SJSA1 (cell line): ENCODE measurements around the gene CST3. TPM values are rescaled to one million over a fixed set of nuclear protein-coding genes. Genes with fewer than 3 reads are reported as not detected.
A peak's percentile ranks its signal among the peaks of the same experiment; 100 is the strongest.
"Not testable (repeated sequence)": the region's sequence is repeated elsewhere in the genome, so short reads cannot be mapped to it uniquely, and the experiment has no call there.

Experiments used
- DNase-seq, 2 experiments: peaks; one replicate each; pipeline ENCODE4 v3.0.0-alpha.2; 2015 to 2020; ENCODE audit warnings: low spot score in 2 of 2, low read depth in 1 of 2
- H3K27ac ChIP-seq: fragments of 250-450 bp; sonication (Bioruptor Pico); 2 replicates; pipeline ENCODE4 v1.5.1; 2020; ENCODE audit warnings: mild to moderate bottlenecking, moderate library complexity
- H3K27me3 ChIP-seq: fragments of 250-450 bp; sonication (Bioruptor Pico); replicated peaks from 2 replicates; pipeline ENCODE4 v1.5.1; 2020; ENCODE audit warnings: mild to moderate bottlenecking, moderate library complexity
- H3K36me3 ChIP-seq: fragments of 250-450 bp; sonication (Bioruptor Pico); 2 replicates; pipeline ENCODE4 v1.5.1; 2020; ENCODE audit warnings: mild to moderate bottlenecking
- H3K4me1 ChIP-seq: fragments of 250-450 bp; sonication (Bioruptor Pico); replicated peaks from 2 replicates; pipeline ENCODE4 v1.6.1; 2021; ENCODE audit warnings: mild to moderate bottlenecking
- H3K4me3 ChIP-seq: fragments of 250-450 bp; sonication (Bioruptor Pico); 2 replicates; pipeline ENCODE4 v1.5.1; 2020; ENCODE audit warnings: mild to moderate bottlenecking
- H3K9me3 ChIP-seq: fragments of 250-450 bp; sonication (Bioruptor Pico); replicated peaks from 2 replicates; pipeline ENCODE4 v1.5.1; 2020; ENCODE audit warnings: mild to moderate bottlenecking
- total RNA-seq: library from RNA; depleted of rRNA; stranded (reverse); fragments of >200 nt; shearing (Covaris generic); gene quantifications from 2 replicates; pipeline ENCODE4 v1.2.3, GENCODE V29; 2014

CST3 gene
- total RNA-seq, 1 experiment from 2014 or later: 196 TPM

DNA sequence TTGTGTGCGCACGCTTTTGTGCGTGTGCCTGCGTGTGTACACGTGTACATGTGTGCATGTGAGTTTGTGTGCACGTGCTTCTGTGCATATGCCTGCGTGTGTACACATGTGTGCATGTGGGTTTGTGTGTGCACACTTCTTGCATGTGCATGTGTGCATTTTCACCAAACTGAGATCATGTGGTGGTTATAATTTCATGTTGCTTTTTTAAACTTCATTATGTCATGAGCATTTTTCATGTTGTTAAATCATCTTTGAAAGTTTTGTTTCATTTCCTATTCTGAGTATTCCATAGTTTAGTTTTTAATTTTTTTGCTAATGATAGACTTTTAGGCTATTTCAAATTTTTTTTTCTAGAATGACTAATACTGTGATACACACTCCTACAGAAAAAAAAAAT is 6.4 kb upstream of the CST3 start:
- DNase-seq: no peak
- Histone ChIP-seq H3K9me3 (no peaks in the 10 kb centered on the region), H3K4me1 (no peaks in the 10 kb centered on the region), H3K36me3 (no peaks in the 10 kb centered on the region), H3K27ac (no peak overlapping the region), H3K27me3 (no peaks in the 10 kb centered on the region), H3K4me3 (no peak overlapping the region)

DNA sequence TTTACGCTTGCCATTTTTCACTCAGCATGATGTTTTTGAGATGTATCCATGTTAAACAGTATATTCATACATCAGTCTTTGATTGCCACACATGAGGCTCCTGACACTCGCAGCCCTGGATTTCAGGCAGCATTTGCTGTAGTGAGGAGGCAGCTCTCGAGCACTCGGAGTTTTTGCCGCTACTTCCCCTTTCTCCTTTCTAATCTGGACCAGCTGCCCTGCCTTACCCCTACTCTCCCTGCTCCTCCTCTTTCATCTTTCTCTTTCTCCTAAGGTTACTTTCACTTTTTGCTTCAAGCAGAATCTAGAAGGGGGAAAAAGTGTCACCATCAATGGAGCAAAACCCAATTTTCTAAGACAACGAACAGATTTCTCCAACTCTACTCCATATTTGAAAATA is 5.9 kb upstream of the CST3 start:
- Histone ChIP-seq H3K4me1 (no peaks in the 10 kb centered on the region), H3K9me3 (no peaks in the 10 kb centered on the region), H3K27me3 (no peaks in the 10 kb centered on the region), H3K4me3 (no peak overlapping the region), H3K36me3 (no peaks in the 10 kb centered on the region), H3K27ac (no peak overlapping the region)
- no peak for DNase-seq

DNA sequence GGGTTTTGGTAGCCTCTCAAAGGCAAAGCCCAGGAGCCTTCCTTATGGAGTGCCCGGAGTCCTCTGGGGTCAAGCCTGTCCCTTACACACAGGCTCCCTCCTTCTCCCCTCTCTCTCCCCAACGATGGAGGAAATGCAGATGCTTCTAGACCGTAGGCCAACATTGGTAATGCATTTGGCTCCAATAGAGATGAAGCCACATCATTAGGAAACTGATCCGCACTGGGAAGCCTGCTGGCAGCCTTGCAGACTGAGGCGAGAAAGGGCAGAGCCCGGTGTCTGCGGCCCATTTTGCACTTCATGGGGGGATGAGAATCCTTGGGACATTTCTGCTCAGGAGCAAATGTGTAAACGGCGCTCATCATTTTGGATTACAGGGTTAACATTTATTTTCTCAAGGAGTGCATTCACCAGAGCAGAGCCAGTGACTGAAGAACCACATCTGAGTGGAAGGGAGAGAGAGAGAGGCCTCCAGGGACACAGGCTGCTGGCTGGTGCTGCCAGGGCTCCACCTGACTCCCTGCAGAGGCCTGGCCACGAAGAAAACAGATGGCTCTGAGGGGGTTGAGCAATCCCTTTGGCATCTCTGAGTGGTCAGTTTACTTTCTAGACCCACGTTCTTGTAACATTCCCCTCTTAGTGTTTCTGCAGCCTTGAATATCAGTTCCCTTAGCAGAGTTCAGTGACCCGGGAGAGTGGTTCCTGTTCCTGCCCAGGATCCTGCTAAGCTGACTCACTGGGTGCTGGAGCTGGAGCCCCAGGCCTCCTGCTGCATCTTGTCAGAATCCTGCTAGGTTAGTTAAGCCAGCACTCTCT is 4.4 kb upstream of the CST3 start:
- Histone ChIP-seq H3K36me3 (peaks cover 6% of the 10 kb centered on the region), H3K27ac (no peak overlapping the region), H3K27me3 (no peaks in the 10 kb centered on the region), H3K4me1 (no peaks in the 10 kb centered on the region), H3K4me3 (no peak overlapping the region), H3K9me3 (0 out of 2 replicates have a peak, but pooled peaks cover 2% of the 10 kb centered on the region)
- no peak for DNase-seq

DNA sequence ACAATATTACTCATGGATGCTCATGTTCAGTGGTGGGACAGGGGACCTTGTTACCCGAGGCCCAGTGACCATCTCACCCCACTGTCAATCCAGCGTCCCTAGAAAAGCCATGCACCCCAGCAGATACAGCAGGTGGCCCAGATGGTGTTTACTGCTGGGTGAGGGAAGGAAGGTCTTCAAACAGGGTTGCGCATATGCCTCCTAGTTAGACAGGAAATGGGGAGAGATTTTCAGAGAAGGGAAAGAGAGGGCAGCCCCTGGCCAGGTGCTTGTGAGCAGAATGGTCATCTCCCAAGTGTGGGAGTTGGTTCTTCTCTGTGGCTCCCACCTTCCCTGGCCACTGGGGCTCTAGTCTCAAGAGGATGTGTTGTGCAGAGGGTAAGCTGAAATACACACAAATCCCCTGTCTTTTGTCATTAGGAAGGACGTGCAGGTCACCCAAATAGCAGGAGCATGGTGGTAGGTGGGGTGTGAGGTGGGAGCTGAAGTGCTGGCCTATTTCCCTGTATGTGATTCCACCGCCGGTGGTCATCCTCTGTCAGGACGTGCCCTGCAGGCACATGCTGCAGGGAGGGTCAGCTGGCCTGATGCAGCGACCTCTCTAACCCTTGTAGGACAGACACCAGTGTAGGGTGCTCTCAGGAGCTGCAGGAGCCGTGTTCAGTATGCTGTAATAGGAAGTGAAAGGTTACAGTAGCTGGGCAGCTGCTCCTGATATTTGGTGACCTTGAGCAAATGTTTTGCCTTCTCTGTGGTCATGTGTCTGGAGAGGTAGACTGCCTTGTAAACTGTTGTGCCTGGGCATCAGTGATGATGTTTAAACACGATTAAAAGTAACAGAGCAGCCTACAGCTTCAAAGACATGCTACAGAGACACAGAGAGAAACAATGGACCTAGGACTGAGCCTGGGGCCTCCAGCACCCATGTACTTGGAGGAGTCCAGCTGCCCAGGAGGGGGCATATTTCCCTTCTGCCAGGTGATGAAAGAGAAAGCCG is 3.2 kb upstream of the CST3 start:
- H3K27ac ChIP-seq: no peak overlapping the region
- DNase-seq: no peak
- no peak overlapping the region for H3K4me3 ChIP-seq
- H3K9me3 ChIP-seq: 0 out of 2 replicates have a peak, but pooled peaks cover 2% of the 10 kb centered on the region
- peaks cover 11% of the 10 kb centered on the region for H3K4me1 ChIP-seq
- H3K27me3 ChIP-seq: no peaks in the 10 kb centered on the region
- H3K36me3 ChIP-seq: peaks cover 11% of the 10 kb centered on the region

DNA sequence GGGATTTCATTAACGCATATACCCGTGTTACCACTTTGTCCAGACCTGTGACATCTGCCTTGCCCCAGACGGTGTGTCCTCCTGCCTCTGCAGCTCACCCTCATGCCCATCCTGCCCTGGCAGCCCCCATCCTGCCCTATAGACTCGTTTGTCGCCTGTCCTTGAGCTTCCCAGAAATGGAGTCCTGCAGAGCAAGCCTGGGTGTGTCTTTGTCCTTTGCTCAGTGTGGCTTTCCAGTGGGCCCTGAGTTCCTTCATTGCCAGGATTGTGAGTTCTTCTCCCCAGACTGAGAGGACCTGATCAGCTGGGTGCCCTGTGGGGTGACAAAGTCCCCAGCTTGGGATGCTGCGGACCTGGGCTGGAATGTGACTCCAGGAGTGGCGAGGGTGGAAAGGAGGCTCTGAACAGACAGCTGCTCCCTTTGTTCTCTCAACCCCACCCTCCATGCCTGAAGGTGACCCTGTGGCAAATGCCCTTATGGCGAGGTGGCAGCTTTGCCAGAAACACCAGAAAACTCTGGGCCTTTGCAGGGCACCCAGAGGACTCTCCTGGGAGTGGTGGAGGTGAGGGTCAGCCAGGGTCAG is 2.4 kb upstream of the CST3 start:
- H3K27ac ChIP-seq: no peak overlapping the region
- H3K4me3 ChIP-seq: no peak overlapping the region
- peaks cover 12% of the 10 kb centered on the region for H3K4me1 ChIP-seq
- H3K27me3 ChIP-seq: no peaks in the 10 kb centered on the region
- H3K9me3 ChIP-seq: 0 out of 2 replicates have a peak, but pooled peaks cover 2% of the 10 kb centered on the region
- H3K36me3 ChIP-seq: peaks cover 17% of the 10 kb centered on the region
- no peak for DNase-seq

DNA sequence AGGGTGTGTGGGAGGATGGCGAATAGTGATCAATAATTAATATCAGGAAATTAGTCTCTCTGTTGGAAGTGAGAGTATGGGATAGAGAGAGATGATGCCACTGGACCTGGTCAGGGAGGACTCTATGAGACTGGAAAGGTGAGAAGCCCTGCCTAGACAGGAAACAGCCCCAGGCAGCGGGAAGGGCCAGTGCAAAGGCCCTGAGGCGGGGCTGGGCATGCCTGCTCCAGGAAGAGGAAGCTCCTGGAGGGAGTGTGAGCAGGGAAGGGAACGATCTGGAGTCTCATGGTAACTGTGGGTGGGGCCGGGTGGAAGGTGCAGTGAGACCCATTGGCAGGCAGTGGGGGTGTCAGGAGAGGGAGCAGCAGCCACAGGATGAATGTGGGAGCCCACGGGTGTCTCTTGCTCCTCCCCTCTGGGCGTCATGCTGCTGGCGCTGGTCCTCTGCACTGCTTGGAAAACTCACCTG is 1.8 kb upstream of the CST3 start:
- H3K27ac ChIP-seq: no peak overlapping the region
- H3K9me3 ChIP-seq: 0 out of 2 replicates have a peak, but pooled peaks cover 2% of the 10 kb centered on the region
- DNase-seq: no peak
- H3K36me3 ChIP-seq: peaks cover 22% of the 10 kb centered on the region
- H3K27me3 ChIP-seq: no peaks in the 10 kb centered on the region
- peaks cover 12% of the 10 kb centered on the region for H3K4me1 ChIP-seq
- no peak overlapping the region for H3K4me3 ChIP-seq

DNA sequence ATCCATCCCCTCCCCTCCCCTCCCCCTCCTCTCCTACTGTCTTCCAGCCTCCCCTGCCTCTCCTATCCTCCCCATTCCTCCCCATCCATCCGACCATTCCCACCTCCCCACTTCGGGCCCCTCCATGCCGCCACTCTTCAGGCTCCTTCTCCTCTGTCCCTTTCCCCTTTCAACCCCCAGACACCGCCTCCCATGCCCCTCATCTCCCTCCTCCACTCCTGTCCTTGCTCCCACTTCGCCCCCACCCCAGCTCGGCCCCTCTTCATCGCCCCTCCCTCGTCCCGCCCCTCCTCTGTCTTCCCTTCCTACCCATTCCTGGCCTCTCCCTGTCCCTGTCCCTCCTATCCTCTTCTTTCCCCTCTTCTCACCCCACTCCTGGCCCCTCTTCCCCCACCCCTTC is 554 bp upstream of the CST3 start:
- DNase-seq: no peak
- H3K27me3 ChIP-seq: no peaks in the 10 kb centered on the region
- peaks cover 31% of the 10 kb centered on the region for H3K36me3 ChIP-seq
- 0 out of 2 replicates have a peak, but pooled peaks cover 2% of the 10 kb centered on the region for H3K9me3 ChIP-seq
- peaks cover 12% of the 10 kb centered on the region for H3K4me1 ChIP-seq
- H3K4me3 ChIP-seq: no peak overlapping the region
- no peak overlapping the region for H3K27ac ChIP-seq

DNA sequence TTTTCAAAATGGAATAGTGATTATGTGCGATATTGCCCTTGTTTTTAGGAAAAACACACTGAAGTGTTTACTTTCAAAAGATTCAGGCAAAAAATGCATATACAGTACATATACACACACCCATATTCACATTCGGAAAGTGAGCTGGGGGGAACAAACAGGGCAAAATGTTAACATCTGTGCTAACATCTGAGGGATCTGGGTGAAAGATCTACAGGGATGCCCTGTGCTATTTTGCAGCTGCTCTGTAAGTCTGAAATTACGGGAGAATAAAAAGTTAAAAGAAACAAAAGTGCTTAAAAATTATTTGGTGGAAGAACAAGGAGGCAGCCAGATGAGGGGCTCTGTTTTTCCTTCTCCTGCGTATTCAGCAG is 860 bp downstream of the CST3 start:
- Histone ChIP-seq H3K4me1 (peaks cover 12% of the 10 kb centered on the region), H3K4me3 (peak overlapping the region; percentile 98), H3K27me3 (no peaks in the 10 kb centered on the region), H3K9me3 (0 out of 2 replicates have a peak, but pooled peaks cover 2% of the 10 kb centered on the region), H3K27ac (peak overlapping the region; percentile 91; the same call in 1 of the 2 replicates), H3K36me3 (peaks cover 38% of the 10 kb centered on the region)
- DNase-seq: no peak

DNA sequence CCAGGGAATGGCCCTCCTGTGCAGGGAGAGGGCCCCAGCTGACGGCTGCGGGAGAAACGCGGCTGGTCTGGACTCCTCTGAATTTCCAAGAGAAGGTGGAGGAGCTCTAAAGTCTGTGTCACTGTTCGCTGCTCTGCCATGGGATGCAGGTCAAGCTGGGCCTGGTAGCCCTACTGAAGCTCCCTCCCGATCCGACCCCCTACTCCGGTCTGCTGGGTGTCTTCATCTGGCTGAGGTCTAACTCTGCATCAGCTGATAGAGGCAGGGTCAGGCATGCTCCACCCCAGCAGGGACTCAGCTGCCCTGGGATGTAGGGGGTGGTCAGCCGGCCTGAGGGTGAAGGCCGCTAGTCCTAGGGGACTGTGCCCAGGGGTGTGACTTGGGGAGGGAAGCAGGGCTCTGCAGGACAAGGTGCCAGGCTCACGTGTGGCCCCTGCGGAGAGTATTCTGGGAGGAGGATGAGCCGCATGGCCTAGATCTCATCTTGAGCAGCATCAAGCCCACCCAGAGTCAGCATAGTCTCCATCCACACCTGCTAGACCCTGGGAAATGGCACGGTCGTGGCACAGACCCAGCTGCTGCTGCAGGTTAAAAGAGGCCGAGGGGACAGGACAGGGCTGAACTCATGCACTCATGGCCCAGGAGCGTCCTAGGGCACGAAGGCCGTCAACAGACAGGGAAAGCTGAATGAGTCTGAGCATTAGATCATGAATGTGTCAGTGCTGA is 1.4 kb downstream of the CST3 start:
- H3K27ac ChIP-seq: no peak overlapping the region
- no peak for DNase-seq
- H3K27me3 ChIP-seq: no peaks in the 10 kb centered on the region
- 0 out of 2 replicates have a peak, but pooled peaks cover 2% of the 10 kb centered on the region for H3K9me3 ChIP-seq
- peaks cover 12% of the 10 kb centered on the region for H3K4me1 ChIP-seq
- H3K4me3 ChIP-seq: peak overlapping the region; percentile 98
- H3K36me3 ChIP-seq: peaks cover 38% of the 10 kb centered on the region

DNA sequence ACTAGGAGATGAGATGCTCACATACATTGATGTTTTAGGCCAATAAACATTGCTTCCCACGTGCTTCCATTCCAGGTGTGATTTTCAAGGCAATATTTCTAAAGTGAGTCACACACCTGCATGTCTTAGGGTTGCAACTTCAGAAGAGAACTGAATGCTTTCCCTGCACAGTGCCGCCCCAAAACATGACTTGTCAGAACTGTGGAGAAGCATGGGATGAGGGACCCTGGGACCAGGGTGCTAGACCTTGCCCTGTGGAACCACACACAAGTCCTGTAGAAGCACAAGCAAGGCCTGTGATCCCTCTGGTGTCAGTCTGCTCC is 2.0 kb downstream of the CST3 start:
- not testable (repeated sequence) for H3K4me3 ChIP-seq, H3K9me3 ChIP-seq, H3K27ac ChIP-seq, DNase-seq, H3K27me3 ChIP-seq
- H3K36me3 ChIP-seq: peaks cover 38% of the 10 kb centered on the region
- peaks cover 12% of the 10 kb centered on the region for H3K4me1 ChIP-seq

DNA sequence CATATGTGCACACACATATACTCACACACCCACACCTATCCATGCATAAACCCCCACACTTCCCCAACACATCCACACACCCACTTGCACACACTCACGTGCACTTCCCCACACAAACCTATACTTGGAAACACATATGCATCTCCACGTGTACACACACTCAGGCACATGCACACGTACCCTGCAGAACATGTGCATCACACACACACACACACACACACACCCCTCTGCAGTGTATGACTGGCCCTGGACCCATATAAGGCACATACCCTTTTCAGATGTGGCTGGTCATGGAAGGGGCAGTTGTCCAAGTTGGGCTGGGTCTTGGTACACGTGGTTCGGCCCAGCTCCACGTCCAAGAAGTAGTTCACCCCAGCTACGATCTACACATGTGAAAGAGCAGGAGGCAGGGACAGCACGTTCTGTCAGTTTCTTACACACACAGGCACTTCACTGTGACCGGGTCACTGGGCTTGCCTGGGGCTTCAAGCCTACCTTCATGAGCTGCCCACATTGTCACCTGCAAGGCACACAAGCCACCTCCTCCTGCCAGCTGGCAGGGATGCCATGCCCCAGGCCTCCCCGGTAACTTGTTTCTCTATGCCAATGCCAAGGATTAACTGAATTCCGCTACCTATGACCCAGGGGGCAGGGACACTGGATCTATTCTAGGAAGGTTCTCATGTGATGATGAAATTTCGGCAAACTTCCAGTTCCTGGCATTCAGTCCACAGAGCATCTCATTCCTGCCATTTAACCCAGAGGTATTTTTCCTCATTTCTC is 2.6 kb downstream of the CST3 start:
- Histone ChIP-seq H3K36me3 (peaks cover 38% of the 10 kb centered on the region), H3K9me3 (0 out of 2 replicates have a peak, but pooled peaks cover 2% of the 10 kb centered on the region), H3K27ac (no peak overlapping the region), H3K27me3 (no peaks in the 10 kb centered on the region), H3K4me1 (peaks cover 12% of the 10 kb centered on the region), H3K4me3 (no peak overlapping the region)
- no peak for DNase-seq

DNA sequence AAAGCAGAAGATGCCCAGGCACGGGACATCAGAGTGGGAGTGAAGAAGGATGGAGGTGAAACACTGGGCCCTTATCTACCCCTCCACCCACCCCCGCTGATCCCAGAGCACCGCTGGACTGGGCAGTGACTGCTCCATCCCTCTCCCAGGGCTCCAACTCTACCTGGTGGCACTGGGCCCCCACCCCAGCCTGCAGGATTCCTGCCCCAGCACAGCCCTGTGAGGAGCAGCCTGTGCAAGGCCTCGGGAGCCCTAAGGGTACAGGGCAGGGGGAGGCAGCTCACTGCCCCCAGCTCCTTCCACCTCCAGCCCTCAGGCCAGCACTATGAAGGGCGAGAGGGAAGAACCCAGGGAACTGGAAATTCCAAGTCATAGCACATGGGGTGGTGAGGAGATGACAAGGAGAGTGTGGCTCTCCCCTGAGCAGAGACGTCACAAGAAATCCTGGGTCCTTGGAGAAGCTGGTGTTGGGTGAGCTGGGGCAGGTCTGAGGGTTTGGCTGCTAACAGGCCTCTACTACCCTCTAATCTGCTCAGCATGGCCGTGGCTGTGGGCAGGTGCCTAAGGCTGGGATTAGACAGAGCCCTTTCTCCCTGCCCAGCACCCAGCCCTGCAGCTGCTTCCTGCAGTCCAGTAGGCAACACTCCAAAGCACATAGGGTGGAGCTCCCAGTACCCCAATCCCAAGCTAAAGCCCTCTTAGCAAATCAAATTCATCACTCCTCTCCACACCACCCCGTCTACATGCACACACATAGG is 3.5 kb downstream of the CST3 start:
- H3K4me1 ChIP-seq: peaks cover 14% of the 10 kb centered on the region
- no peak overlapping the region for H3K27ac ChIP-seq

More for the DNA sequence above, 3.5 kb downstream of the CST3 start:
- Histone ChIP-seq H3K9me3 (0 out of 2 replicates have a peak, but pooled peaks cover 2% of the 10 kb centered on the region), H3K36me3 (peaks cover 38% of the 10 kb centered on the region), H3K4me3 (no peak overlapping the region), H3K27me3 (no peaks in the 10 kb centered on the region)
- DNase-seq: no peak
